MCF 10A (cell line): ENCODE data around the gene GPHN. TPM values are rescaled to one million over a fixed set of nuclear protein-coding genes. Genes with fewer than 3 reads are reported as not detected.
"Not testable (repeated sequence)": the region's sequence is repeated elsewhere in the genome, so short reads cannot be mapped to it uniquely, and the experiment has no call there.

Experiments used
- BruUV-seq: library from RNA; stranded (reverse); fragments of 400-500 nt; replicated peaks from 2 replicates; lab custom pipeline; 2021; lab: Mats Ljungman, UMichigan
- CTCF ChIA-PET: fragments of 300-600 bp; sonication (Branson Sonifier 250); formaldehyde crosslinking; extraction: SDS; loops from one replicate; lab custom pipeline; 2021; ENCODE audit warnings: antibody characterized with exemption, inconsistent platforms; lab: Yijun Ruan, JAX
- POLR2A ChIA-PET: fragments of 300-600, 350-650 bp; sonication (Branson Sonifier 250); formaldehyde crosslinking; extraction: SDS; loops from one replicate; lab custom pipeline; 2020; ENCODE audit warnings: antibody characterized with exemption, inconsistent platforms; lab: Yijun Ruan, JAX
- DNase-seq: peaks from one replicate; pipeline ENCODE4 v3.0.0-alpha.2; 2018; ENCODE audit not compliant: unreplicated experiment
- H3K27ac Mint-ChIP-seq: one replicate; pipeline ENCODE4 v1.8.0; 2022; ENCODE audit warnings: mild to moderate bottlenecking, low read depth, mixed read lengths; ENCODE audit not compliant: unreplicated experiment
- H3K27me3 Mint-ChIP-seq: one replicate; pipeline ENCODE4 v1.8.0; 2022; ENCODE audit warnings: mixed read lengths; ENCODE audit not compliant: insufficient read depth, unreplicated experiment
- H3K36me3 Mint-ChIP-seq: one replicate; pipeline ENCODE4 v1.8.0; 2022; ENCODE audit warnings: mild to moderate bottlenecking, moderate library complexity, mixed read lengths; ENCODE audit not compliant: insufficient read depth, unreplicated experiment
- H3K4me1 Mint-ChIP-seq: one replicate; pipeline ENCODE4 v1.8.0; 2022; ENCODE audit warnings: mixed read lengths; ENCODE audit not compliant: insufficient read depth, unreplicated experiment
- H3K4me3 Mint-ChIP-seq: one replicate; pipeline ENCODE4 v1.8.0; 2022; ENCODE audit warnings: mild to moderate bottlenecking, moderate library complexity, mixed read lengths; ENCODE audit not compliant: unreplicated experiment
- H3K9me3 Mint-ChIP-seq: one replicate; pipeline ENCODE4 v1.8.0; 2022; ENCODE audit warnings: mixed read lengths; ENCODE audit not compliant: unreplicated experiment
- CTCF ChIP-seq: fragments of 200-600 bp; IDR thresholded peaks from one replicate; pipeline ENCODE4 v1.8.0; 2022; ENCODE audit warnings: antibody characterized with exemption, mild to moderate bottlenecking; ENCODE audit not compliant: unreplicated experiment
- intact Hi-C: fragments of 100-400 bp; cut with micrococcal nuclease; formaldehyde crosslinking; loops from 2 replicates; pipeline ENCODE4 v1.14.1; 2022
- total RNA-seq: library from RNA; stranded (reverse); gene quantifications from 2 replicates; pipeline ENCODE4 v1.2.3, GENCODE V29; 2022

The GPHN gene
- total RNA-seq, 1 experiment from 2014 or later: 26.8 TPM

GRCh38 chr14:66716227-66716626 is 208.3 kb downstream of the GPHN start:
- DNase-seq: no peak
- H3K4me3 Mint-ChIP-seq: no peak overlapping the region
- no TSS peak for BruUV-seq
- H3K27me3 Mint-ChIP-seq: no peaks in the 10 kb centered on the region
- peaks cover 8% of the 10 kb centered on the region for H3K9me3 Mint-ChIP-seq
- H3K4me1 Mint-ChIP-seq: no peaks in the 10 kb centered on the region
- ChIA-PET CTCF (interaction anchor here (0.7 kb wide), 1 partner anchor 116 kb away, joined by 3 read pairs; no protein-coding TSS in a partner anchor), POLR2A (no interaction called here)
- TF ChIP-seq CTCF: no peak
- no peak overlapping the region for H3K27ac Mint-ChIP-seq
- no peaks in the 10 kb centered on the region for H3K36me3 Mint-ChIP-seq
- intact Hi-C loops: no loop called here

- TF ChIP-seq CTCF: no peak
Observed at GRCh38 chr14:66717561-66718140, 209.7 kb downstream of the GPHN start.

DNA sequence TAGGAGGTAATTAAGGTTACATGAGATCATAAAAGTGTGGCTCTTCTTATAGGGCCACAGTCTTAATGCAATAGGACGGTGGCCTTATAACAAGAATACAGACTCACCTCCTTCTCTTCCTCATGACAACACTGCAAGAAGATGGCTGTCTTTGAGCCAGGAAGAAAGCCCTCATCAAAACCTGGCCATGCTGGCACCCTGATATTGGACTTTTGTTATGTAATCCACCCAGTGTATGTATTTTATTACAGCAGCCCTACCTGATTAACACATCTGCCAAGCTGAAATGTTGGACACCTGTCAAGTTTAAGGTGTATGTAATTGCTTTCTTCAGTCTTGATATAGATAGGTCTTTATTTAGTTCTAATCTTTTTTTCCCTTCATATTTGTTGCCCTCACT is 217.0 kb downstream of the GPHN start:
- CTCF ChIA-PET: interaction anchor here (0.9 to 1.7 kb wide), 2 partner anchors 10 to 101 kb away, joined by 5 to 7 read pairs; no protein-coding TSS in a partner anchor

More at GRCh38 chr14:66717561-66718140, 209.7 kb downstream of the GPHN start:
- peaks cover 8% of the 10 kb centered on the region for H3K9me3 Mint-ChIP-seq
- intact Hi-C loops: no loop called here
- no TSS peak for BruUV-seq
- H3K27me3 Mint-ChIP-seq: no peaks in the 10 kb centered on the region
- H3K36me3 Mint-ChIP-seq: no peaks in the 10 kb centered on the region
- ChIA-PET POLR2A (no interaction called here), CTCF (interaction anchor here (0.7 to 1.1 kb wide), 2 partner anchors 15 to 46 kb away, joined by 3 to 5 read pairs; no protein-coding TSS in a partner anchor)
- H3K27ac Mint-ChIP-seq: no peak overlapping the region
- no peak overlapping the region for H3K4me3 Mint-ChIP-seq
- no peaks in the 10 kb centered on the region for H3K4me1 Mint-ChIP-seq
- no peak for DNase-seq

DNA sequence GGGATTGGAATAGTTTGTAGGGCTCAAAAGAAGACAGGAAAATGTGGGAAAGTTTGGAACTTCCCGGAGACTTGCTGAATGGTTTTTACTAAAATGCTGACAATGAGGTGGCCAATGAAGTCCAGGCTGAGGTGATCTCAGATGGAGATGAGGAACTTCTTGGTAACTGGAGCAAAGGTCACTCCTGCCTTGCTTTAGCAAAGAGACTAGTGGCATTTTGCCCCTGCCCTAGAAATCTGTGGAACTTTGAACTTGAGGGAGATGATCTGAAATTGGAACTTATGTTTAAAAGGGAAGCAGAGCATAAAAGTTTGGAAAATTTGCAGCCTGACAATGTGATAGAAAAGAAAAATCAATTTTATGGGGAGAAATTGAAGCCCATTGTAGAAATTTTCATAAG is 223.4 kb downstream of the GPHN start:
- H3K4me3 Mint-ChIP-seq, H3K4me1 Mint-ChIP-seq, H3K27ac Mint-ChIP-seq, DNase-seq, CTCF ChIA-PET, intact Hi-C loops, H3K36me3 Mint-ChIP-seq, H3K27me3 Mint-ChIP-seq, BruUV-seq: not testable (repeated sequence)
- POLR2A ChIA-PET: interaction anchor here (0.9 kb wide), 1 partner anchor 17 kb away, joined by 4 read pairs; no protein-coding TSS in a partner anchor
- peaks cover 27% of the 10 kb centered on the region for H3K9me3 Mint-ChIP-seq

More for the DNA sequence above, 217.0 kb downstream of the GPHN start:
- Mint-ChIP-seq H3K36me3 (no peaks in the 10 kb centered on the region), H3K9me3 (peaks cover 13% of the 10 kb centered on the region), H3K27ac (no peak overlapping the region), H3K4me1 (no peaks in the 10 kb centered on the region), H3K27me3 (no peaks in the 10 kb centered on the region), H3K4me3 (no peak overlapping the region)
- BruUV-seq: no TSS peak
- POLR2A ChIA-PET: no interaction called here
- no peak for TF ChIP-seq CTCF
- DNase-seq: no peak
- intact Hi-C loops: no loop called here
